K562 (cell line): ENCODE results near the gene CLASP2. TPM values are rescaled to one million over a fixed set of nuclear protein-coding genes. Genes with fewer than 3 reads are reported as not detected.
A peak's percentile ranks its signal among the peaks of the same experiment; 100 is the strongest.

ENCODE experiments used
- CBFB ChIP-seq: sonication (generic); formaldehyde crosslinking; IDR thresholded peaks from 2 replicates; pipeline ENCODE4 v1.4.0; 2020; ENCODE audit warnings: mild to moderate bottlenecking, missing genetic modification reagents
- COPS2 ChIP-seq: fragments of 450-650 bp; conservative IDR thresholded peaks from 2 replicates; pipeline ENCODE4 v1.6.1; 2016; ENCODE audit warnings: mild to moderate bottlenecking, moderate library complexity
- DNMT1 ChIP-seq: fragments of 450-650 bp; IDR thresholded peaks from 2 replicates; pipeline ENCODE4 v1.6.1; 2016; ENCODE audit warnings: antibody characterized with exemption, mild to moderate bottlenecking
- FOXJ3 ChIP-seq: sonication (generic); formaldehyde crosslinking; IDR thresholded peaks from 2 replicates; pipeline ENCODE4 v1.4.0; 2020; ENCODE audit warnings: mild to moderate bottlenecking, missing genetic modification reagents
- IFI16 ChIP-seq: fragments of 250-450 bp; sonication (Bioruptor Pico); IDR thresholded peaks from 2 replicates; pipeline ENCODE4 v2.1.2; 2022; ENCODE audit warnings: mild to moderate bottlenecking, inconsistent platforms
- MCM5 ChIP-seq: fragments of 450-650 bp; IDR thresholded peaks from 2 replicates; pipeline ENCODE4 v1.6.1; 2016; ENCODE audit warnings: low read depth
- MTA2 ChIP-seq: fragments of 450-650 bp; IDR thresholded peaks from 2 replicates; pipeline ENCODE4 v1.6.1; 2016; ENCODE audit warnings: low read depth
- NFXL1 ChIP-seq: fragments of 450-650 bp; formaldehyde crosslinking; IDR thresholded peaks from 2 replicates; pipeline ENCODE4 v1.4.0; 2021; ENCODE audit warnings: mild to moderate bottlenecking
- PHB ChIP-seq: fragments of 250-450 bp; sonication (Bioruptor Pico); IDR thresholded peaks from 2 replicates; pipeline ENCODE4 v1.5.0; 2021
- RAD21 ChIP-seq, 2 experiments: fragments of 250-450 bp in 1 of 2; fragments of 450-650 bp in 1 of 2; sonication (Bioruptor Pico) in 1 of 2; formaldehyde crosslinking in 1 of 2; IDR thresholded peaks in 1 of 2; conservative IDR thresholded peaks in 1 of 2; 2 replicates each; pipeline versions ENCODE4 v1.4.0 to v1.8.0; 2020 to 2022; ENCODE audit warnings: mild to moderate bottlenecking in 2 of 2, moderate library complexity in 1 of 2
- RBM15 ChIP-seq: fragments of 200-400 bp; formaldehyde crosslinking; IDR thresholded peaks from 2 replicates; pipeline ENCODE4 v1.6.1; 2018; ENCODE audit warnings: mild to moderate bottlenecking, low read length, moderate library complexity; ENCODE audit not compliant: insufficient read depth
- SMARCA4 ChIP-seq: fragments of 450-650 bp; IDR thresholded peaks from 2 replicates; pipeline ENCODE4 v1.6.1; 2016
- TAF7 ChIP-seq: fragments of 450-650 bp; IDR thresholded peaks from 2 replicates; pipeline ENCODE4 v1.6.1; 2016; ENCODE audit warnings: missing genetic modification characterization, missing compliant biosample characterization
- TBL1XR1 ChIP-seq, 2 experiments: IDR thresholded peaks; 2 replicates each; pipeline ENCODE4 v1.6.1; 2012; ENCODE audit warnings: improper control_type of control experiment in 2 of 2, low read length in 2 of 2, mild to moderate bottlenecking in 1 of 2
- ZNF766 ChIP-seq: fragments of 200-800 bp; sonication (Bioruptor generic); conservative IDR thresholded peaks from 2 replicates; pipeline ENCODE4 v1.6.1; 2016; ENCODE audit warnings: missing genetic modification characterization, missing compliant biosample characterization
- polyA plus RNA-seq, 8 experiments: library from polyadenylated mRNA; depleted of rRNA in 4 of 8; stranded (reverse) in 5 of 8; unstranded in 3 of 8; fragments of >200 nt; fragmentation: Nextera tagmentation in 2 of 8; fragmentation: Illumina TruSeq in 1 of 8; extraction: Ambion mirVana in 2 of 8; extraction: Trizol in 1 of 8; gene quantifications; 2 replicates each; pipeline versions ENCODE4 v1.2.1 to v1.2.3, GENCODE V29; 2011 to 2014; ENCODE audit warnings: inconsistent platforms in 1 of 8, missing spikeins in 1 of 8
- total RNA-seq, 7 experiments: library from RNA; depleted of rRNA in 6 of 7; stranded (reverse); fragments of >200 nt in 6 of 7; fragmentation: Illumina TruSeq in 2 of 7; extraction: Trizol in 2 of 7; gene quantifications; 2 replicates each; pipeline versions ENCODE4 v1.2.1 to v1.2.3, GENCODE V29; 2011 to 2021; ENCODE audit warnings: low replicate concordance in 1 of 7
- TF ChIP-seq, protein P1 (sequence below): IDR thresholded peaks from 3 replicates; pipeline ENCODE4 v1.6.1; 2011; ENCODE audit warnings: borderline replicate concordance, mild to moderate bottlenecking, moderate library complexity; ENCODE audit not compliant: insufficient read length; ENCODE audit errors: extremely low read depth
- TF ChIP-seq, protein P2 (sequence below): sonication (generic); formaldehyde crosslinking; IDR thresholded peaks from 2 replicates; pipeline ENCODE4 v1.8.1; 2023; ENCODE audit warnings: mild to moderate bottlenecking, missing genetic modification reagents, moderate library complexity
- TF ChIP-seq, protein P3 (sequence below): fragments of 450-650 bp; conservative IDR thresholded peaks from 2 replicates; pipeline ENCODE4 v1.6.1; 2016; ENCODE audit warnings: missing genetic modification characterization, low read depth, mild to moderate bottlenecking, control low read depth, missing compliant biosample characterization
- TF ChIP-seq, protein P4 (sequence below): fragments of 450-650 bp; IDR thresholded peaks from 2 replicates; pipeline ENCODE4 v1.6.1; 2018; ENCODE audit not compliant: partially characterized antibody

The CLASP2 gene
- total and polyA plus RNA-seq, 9 of the 15 experiments (the other 6 are each of a cell fraction or from before 2014, with no cell fraction given) = 13.5 to 107 (median 71.8) TPM

DNA sequence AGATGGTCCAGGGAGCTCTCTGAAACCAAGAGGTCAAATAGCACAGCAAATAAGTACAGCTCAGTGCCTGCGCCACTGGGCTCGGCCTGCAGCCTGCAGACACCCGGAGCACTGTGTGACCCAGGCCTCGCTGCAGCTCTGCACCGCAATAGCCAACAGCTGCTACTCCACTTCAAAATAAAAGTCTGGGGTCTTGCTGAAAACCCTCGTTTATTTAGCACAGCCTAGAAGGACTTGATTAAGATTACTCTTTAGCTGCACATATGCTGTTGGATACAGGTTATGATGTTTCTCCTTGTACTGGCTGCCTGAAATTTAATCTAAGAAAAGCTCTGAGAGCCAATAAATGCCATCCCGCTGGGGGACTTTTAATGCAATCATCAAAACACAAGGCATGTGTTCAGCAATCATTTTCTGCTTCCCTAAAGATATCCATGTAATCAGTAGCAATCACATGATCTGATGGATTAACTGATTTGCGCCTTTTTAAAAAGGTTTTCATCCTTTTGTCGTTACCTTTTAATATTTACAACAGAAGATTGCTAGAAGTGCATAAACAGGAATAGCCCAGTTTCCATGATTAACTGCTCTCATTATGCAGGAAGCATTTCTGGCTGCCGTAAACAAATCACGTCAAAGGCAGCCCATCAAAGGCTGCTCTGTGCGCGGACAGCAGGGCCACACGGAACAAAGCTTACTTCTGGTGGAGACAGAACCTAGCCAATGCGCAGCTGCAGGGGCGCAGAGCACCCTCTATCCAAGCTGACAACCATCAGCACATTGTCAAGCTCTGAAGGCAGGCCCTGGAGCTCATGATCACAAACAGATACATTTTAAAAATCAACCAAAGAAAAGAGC lies 58.8 kb downstream of the CLASP2 start (continued):
- TF ChIP-seq TBL1XR1 (IDR thresholded peaks at IDR 0.05; ENCODE audit: low read length in 2 of 2) = no peak
- no peak for TF ChIP-seq COPS2
- no peak for TF ChIP-seq PHB (CRISPR knock-in tag)
- no peak for TF ChIP-seq TAF7 (tag)
- no peak for TF ChIP-seq FOXJ3 (CRISPR knock-in tag)
- TF ChIP-seq MTA2 = no peak; the same call in 1 of the 2 replicates
- TF ChIP-seq NFXL1 (CRISPR knock-in tag) = no peak
- no peak for TF ChIP-seq MCM5
- no peak for TF ChIP-seq IFI16 (CRISPR knock-in tag)
- no peak for TF ChIP-seq CBFB (CRISPR knock-in tag)
- TF ChIP-seq, protein P1, sequence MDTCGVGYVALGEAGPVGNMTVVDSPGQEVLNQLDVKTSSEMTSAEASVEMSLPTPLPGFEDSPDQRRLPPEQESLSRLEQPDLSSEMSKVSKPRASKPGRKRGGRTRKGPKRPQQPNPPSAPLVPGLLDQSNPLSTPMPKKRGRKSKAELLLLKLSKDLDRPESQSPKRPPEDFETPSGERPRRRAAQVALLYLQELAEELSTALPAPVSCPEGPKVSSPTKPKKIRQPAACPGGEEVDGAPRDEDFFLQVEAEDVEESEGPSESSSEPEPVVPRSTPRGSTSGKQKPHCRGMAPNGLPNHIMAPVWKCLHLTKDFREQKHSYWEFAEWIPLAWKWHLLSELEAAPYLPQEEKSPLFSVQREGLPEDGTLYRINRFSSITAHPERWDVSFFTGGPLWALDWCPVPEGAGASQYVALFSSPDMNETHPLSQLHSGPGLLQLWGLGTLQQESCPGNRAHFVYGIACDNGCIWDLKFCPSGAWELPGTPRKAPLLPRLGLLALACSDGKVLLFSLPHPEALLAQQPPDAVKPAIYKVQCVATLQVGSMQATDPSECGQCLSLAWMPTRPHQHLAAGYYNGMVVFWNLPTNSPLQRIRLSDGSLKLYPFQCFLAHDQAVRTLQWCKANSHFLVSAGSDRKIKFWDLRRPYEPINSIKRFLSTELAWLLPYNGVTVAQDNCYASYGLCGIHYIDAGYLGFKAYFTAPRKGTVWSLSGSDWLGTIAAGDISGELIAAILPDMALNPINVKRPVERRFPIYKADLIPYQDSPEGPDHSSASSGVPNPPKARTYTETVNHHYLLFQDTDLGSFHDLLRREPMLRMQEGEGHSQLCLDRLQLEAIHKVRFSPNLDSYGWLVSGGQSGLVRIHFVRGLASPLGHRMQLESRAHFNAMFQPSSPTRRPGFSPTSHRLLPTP = no peak
- TF ChIP-seq SMARCA4 = peak; percentile 76
- TF ChIP-seq, protein P2, sequence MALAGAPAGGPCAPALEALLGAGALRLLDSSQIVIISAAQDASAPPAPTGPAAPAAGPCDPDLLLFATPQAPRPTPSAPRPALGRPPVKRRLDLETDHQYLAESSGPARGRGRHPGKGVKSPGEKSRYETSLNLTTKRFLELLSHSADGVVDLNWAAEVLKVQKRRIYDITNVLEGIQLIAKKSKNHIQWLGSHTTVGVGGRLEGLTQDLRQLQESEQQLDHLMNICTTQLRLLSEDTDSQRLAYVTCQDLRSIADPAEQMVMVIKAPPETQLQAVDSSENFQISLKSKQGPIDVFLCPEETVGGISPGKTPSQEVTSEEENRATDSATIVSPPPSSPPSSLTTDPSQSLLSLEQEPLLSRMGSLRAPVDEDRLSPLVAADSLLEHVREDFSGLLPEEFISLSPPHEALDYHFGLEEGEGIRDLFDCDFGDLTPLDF (CRISPR knock-in tag) = no peak
- no peak for TF ChIP-seq RBM15
- TF ChIP-seq DNMT1 = no peak
- TF ChIP-seq ZNF766 = no peak
- TF ChIP-seq RAD21 (CRISPR knock-in tag; conservative IDR thresholded peaks at IDR 0.05 in 1 of 2, IDR thresholded peaks at IDR 0.05 in 1 of 2) = no peak
- TF ChIP-seq, protein P3, sequence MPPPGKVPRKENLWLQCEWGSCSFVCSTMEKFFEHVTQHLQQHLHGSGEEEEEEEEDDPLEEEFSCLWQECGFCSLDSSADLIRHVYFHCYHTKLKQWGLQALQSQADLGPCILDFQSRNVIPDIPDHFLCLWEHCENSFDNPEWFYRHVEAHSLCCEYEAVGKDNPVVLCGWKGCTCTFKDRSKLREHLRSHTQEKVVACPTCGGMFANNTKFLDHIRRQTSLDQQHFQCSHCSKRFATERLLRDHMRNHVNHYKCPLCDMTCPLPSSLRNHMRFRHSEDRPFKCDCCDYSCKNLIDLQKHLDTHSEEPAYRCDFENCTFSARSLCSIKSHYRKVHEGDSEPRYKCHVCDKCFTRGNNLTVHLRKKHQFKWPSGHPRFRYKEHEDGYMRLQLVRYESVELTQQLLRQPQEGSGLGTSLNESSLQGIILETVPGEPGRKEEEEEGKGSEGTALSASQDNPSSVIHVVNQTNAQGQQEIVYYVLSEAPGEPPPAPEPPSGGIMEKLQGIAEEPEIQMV (tag) = no peak
- TF ChIP-seq, protein P4, sequence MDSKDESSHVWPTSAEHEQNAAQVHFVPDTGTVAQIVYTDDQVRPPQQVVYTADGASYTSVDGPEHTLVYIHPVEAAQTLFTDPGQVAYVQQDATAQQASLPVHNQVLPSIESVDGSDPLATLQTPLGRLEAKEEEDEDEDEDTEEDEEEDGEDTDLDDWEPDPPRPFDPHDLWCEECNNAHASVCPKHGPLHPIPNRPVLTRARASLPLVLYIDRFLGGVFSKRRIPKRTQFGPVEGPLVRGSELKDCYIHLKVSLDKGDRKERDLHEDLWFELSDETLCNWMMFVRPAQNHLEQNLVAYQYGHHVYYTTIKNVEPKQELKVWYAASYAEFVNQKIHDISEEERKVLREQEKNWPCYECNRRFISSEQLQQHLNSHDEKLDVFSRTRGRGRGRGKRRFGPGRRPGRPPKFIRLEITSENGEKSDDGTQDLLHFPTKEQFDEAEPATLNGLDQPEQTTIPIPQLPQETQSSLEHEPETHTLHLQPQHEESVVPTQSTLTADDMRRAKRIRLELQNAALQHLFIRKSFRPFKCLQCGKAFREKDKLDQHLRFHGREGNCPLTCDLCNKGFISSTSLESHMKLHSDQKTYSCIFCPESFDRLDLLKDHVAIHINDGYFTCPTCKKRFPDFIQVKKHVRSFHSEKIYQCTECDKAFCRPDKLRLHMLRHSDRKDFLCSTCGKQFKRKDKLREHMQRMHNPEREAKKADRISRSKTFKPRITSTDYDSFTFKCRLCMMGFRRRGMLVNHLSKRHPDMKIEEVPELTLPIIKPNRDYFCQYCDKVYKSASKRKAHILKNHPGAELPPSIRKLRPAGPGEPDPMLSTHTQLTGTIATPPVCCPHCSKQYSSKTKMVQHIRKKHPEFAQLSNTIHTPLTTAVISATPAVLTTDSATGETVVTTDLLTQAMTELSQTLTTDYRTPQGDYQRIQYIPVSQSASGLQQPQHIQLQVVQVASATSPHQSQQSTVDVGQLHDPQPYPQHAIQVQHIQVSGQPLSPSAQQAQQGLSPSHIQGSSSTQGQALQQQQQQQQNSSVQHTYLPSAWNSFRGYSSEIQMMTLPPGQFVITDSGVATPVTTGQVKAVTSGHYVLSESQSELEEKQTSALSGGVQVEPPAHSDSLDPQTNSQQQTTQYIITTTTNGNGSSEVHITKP = no peak
